K562 (cell line): ENCODE results near the gene IMMP1L. TPM values are rescaled to one million over a fixed set of nuclear protein-coding genes. Genes with fewer than 3 reads are reported as not detected.

ENCODE experiments used
- ATAC-seq: fragments of 200-7000 bp; cut with Tn5 transposase; 3 replicates; pipeline ENCODE4 v1.9.1; 2020; ENCODE audit warnings: moderate library complexity
- BruUV-seq: library from RNA; stranded (reverse); fragments of 400-500 nt; replicated peaks from 2 replicates; lab custom pipeline; 2021; lab: Mats Ljungman, UMichigan
- CTCF ChIA-PET: fragments of 300-600 bp; formaldehyde crosslinking; extraction: SDS; loops from one replicate; lab custom pipeline; 2021; ENCODE audit warnings: low intra/inter-chr PET ratio; lab: Yijun Ruan, JAX
- POLR2A ChIA-PET: fragments of 300-600, 350-650 bp; sonication (Branson Sonifier 250); formaldehyde crosslinking; extraction: SDS; loops from one replicate; lab custom pipeline; 2021; ENCODE audit warnings: antibody characterized with exemption, inconsistent platforms; lab: Yijun Ruan, JAX
- DNase-seq, 4 experiments: peaks; one replicate each; pipeline versions ENCODE4 v3.0.0 to v3.0.0-alpha.2; 2011 to 2018; ENCODE audit warnings: low spot score in 3 of 4, mixed read lengths in 3 of 4; ENCODE audit errors: extremely low read depth in 1 of 4
- FAIRE-seq: peaks from 2 replicates; lab custom pipeline; 2011; peaks lifted over from hg19 to GRCh38; lab: Jason Lieb, UNC
- H2AFZ ChIP-seq: 2 replicates; pipeline ENCODE4 v1.6.0; 2011; ENCODE audit warnings: low read depth, low read length, control low read depth, inconsistent platforms
- H3K27ac ChIP-seq: fragments of 200-600 bp; 3 replicates; pipeline ENCODE4 v1.8.0; 2011; ENCODE audit warnings: low read depth, mild to moderate bottlenecking, control low read depth, inconsistent platforms, low read length, moderate library complexity, mixed read lengths; ENCODE audit errors: extremely low read depth
- H3K27me3 ChIP-seq, 2 experiments: fragments of 300-600 bp in 1 of 2; 2 replicates in 1 of 2; 3 replicates in 1 of 2; pipeline versions ENCODE4 v1.6.0 to v1.8.0; 2011; ENCODE audit warnings: inconsistent platforms in 2 of 2, low read length in 2 of 2, mild to moderate bottlenecking in 1 of 2, mixed read lengths in 1 of 2, moderate library complexity in 1 of 2; ENCODE audit not compliant: control insufficient read depth in 2 of 2, insufficient read depth in 2 of 2
- H3K36me3 ChIP-seq: fragments of 300-600 bp; 3 replicates; pipeline ENCODE4 v1.8.0; 2011; ENCODE audit warnings: mild to moderate bottlenecking, low read length, inconsistent platforms; ENCODE audit not compliant: control insufficient read depth, insufficient read depth
- H3K4me1 ChIP-seq, 2 experiments: fragments of 200-600 bp in 1 of 2; replicated peaks in 1 of 2; 2 replicates in 1 of 2; 3 replicates in 1 of 2; pipeline versions ENCODE4 v1.5.1 to v1.8.0; 2011; ENCODE audit warnings: inconsistent platforms in 2 of 2, low read length in 2 of 2, mild to moderate bottlenecking in 1 of 2, mixed read lengths in 1 of 2, moderate library complexity in 1 of 2; ENCODE audit not compliant: control insufficient read depth in 2 of 2, insufficient read depth in 2 of 2
- H3K4me2 ChIP-seq: 2 replicates; pipeline ENCODE4 v1.6.1; 2011; ENCODE audit warnings: low read length, control low read depth, inconsistent platforms, mixed read lengths; ENCODE audit not compliant: insufficient read depth
- H3K4me3 ChIP-seq: fragments of 200-600 bp; sonication (generic), shearing (Covaris generic); 2 replicates; pipeline ENCODE4 v1.5.1; 2016; ENCODE audit warnings: control low read depth, inconsistent platforms
- H3K79me2 ChIP-seq: fragments of 200-600 bp; 3 replicates; pipeline ENCODE4 v1.8.0; 2011; ENCODE audit warnings: low read length, inconsistent platforms; ENCODE audit not compliant: control insufficient read depth, insufficient read depth
- H3K9ac ChIP-seq, 2 experiments: 2 replicates each; pipeline versions ENCODE4 v1.6.0 to v1.6.1; 2011; ENCODE audit warnings: low read depth in 2 of 2, low read length in 2 of 2, control low read depth in 1 of 2, inconsistent platforms in 1 of 2, mild to moderate bottlenecking in 1 of 2, mixed read lengths in 1 of 2; ENCODE audit not compliant: insufficient read depth in 1 of 2
- H3K9me1 ChIP-seq: one replicate; pipeline ENCODE4 v1.6.0; 2011; ENCODE audit warnings: inconsistent platforms, mild to moderate bottlenecking, low read length, moderate library complexity; ENCODE audit not compliant: control insufficient read depth, insufficient read depth
- H3K9me3 ChIP-seq: replicated peaks from 2 replicates; pipeline ENCODE4 v1.5.1; 2011; ENCODE audit warnings: low read depth, low read length, inconsistent platforms; ENCODE audit not compliant: control insufficient read depth, insufficient read depth
- H4K20me1 ChIP-seq: replicated peaks from 2 replicates; pipeline ENCODE4 v1.6.1; 2011; ENCODE audit warnings: low read length, inconsistent platforms, mixed read lengths; ENCODE audit not compliant: control insufficient read depth, insufficient read depth
- CBX3 ChIP-seq, 2 experiments: IDR thresholded peaks; 1 replicate in 1 of 2; 2 replicates in 1 of 2; pipeline ENCODE4 v1.6.1; 2012; ENCODE audit warnings: inconsistent platforms in 2 of 2, low read length in 2 of 2, borderline replicate concordance in 1 of 2, control low read depth in 1 of 2
- CBX5 ChIP-seq: IDR thresholded peaks from 2 replicates; pipeline ENCODE4 v1.6.1; 2014; ENCODE audit warnings: low read depth, borderline replicate concordance
- CTBP1 ChIP-seq: fragments of 450-650 bp; IDR thresholded peaks from 2 replicates; pipeline ENCODE4 v1.6.1; 2016; ENCODE audit warnings: borderline replicate concordance
- NUFIP1 ChIP-seq: fragments of 450-650 bp; IDR thresholded peaks from 2 replicates; pipeline ENCODE4 v1.6.1; 2018; ENCODE audit not compliant: partially characterized antibody
- PTTG1 ChIP-seq: fragments of 450-650 bp; IDR thresholded peaks from 2 replicates; pipeline ENCODE4 v1.6.1; 2016; ENCODE audit warnings: low read depth, mild to moderate bottlenecking, missing genetic modification characterization, missing compliant biosample characterization
- RBM25 ChIP-seq: fragments of 200-400 bp; formaldehyde crosslinking; IDR thresholded peaks from 2 replicates; pipeline ENCODE4 v1.6.1; 2018; ENCODE audit warnings: low read length, low read depth, moderate library complexity; ENCODE audit not compliant: severe bottlenecking
- ZFP30 ChIP-seq: fragments of 250-450 bp; sonication (Bioruptor Pico); IDR thresholded peaks from 2 replicates; pipeline ENCODE4 v1.8.0; 2022; ENCODE audit warnings: moderate library complexity, mild to moderate bottlenecking, inconsistent platforms, borderline replicate concordance
- ZNF445 ChIP-seq: fragments of 250-450 bp; sonication (Bioruptor Pico); IDR thresholded peaks from 2 replicates; pipeline ENCODE4 v1.4.0; 2020; ENCODE audit warnings: low read depth, mild to moderate bottlenecking, moderate library complexity
- in situ Hi-C: fragments of 300-500 bp; cut with MboI; formaldehyde crosslinking; loops from 4 replicates; pipeline ENCODE4 v1.15.0; 2018; ENCODE audit warnings: inconsistent platforms, mixed read lengths
- intact Hi-C: fragments of 100-400 bp; cut with micrococcal nuclease; formaldehyde crosslinking; loops from 2 replicates; pipeline ENCODE4 v1.14.2; 2022
- polyA plus RNA-seq, 8 experiments: library from polyadenylated mRNA; depleted of rRNA in 4 of 8; stranded (reverse) in 5 of 8; unstranded in 3 of 8; fragments of >200 nt; fragmentation: Nextera tagmentation in 2 of 8; fragmentation: Illumina TruSeq in 1 of 8; extraction: Ambion mirVana in 2 of 8; extraction: Trizol in 1 of 8; gene quantifications; 2 replicates each; pipeline versions ENCODE4 v1.2.1 to v1.2.3, GENCODE V29; 2011 to 2014; ENCODE audit warnings: inconsistent platforms in 1 of 8, missing spikeins in 1 of 8
- total RNA-seq, 7 experiments: library from RNA; depleted of rRNA in 6 of 7; stranded (reverse); fragments of >200 nt in 6 of 7; fragmentation: Illumina TruSeq in 2 of 7; extraction: Trizol in 2 of 7; gene quantifications; 2 replicates each; pipeline versions ENCODE4 v1.2.1 to v1.2.3, GENCODE V29; 2011 to 2021; ENCODE audit warnings: low replicate concordance in 1 of 7

IMMP1L gene
- total and polyA plus RNA-seq, 9 of the 15 experiments (the other 6 are each of a cell fraction or from before 2014, with no cell fraction given): 56.0 to 245 (median 169) TPM

- Histone ChIP-seq H3K27me3 (no peaks in the 10 kb centered on the region), H3K4me3 (no peak overlapping the region), H3K36me3 (peaks cover 20% of the 10 kb centered on the region), H3K79me2 (no peaks in the 10 kb centered on the region), H4K20me1 (no peaks in the 10 kb centered on the region), H3K9me1 (no peaks in the 10 kb centered on the region), H3K4me2 (no peak overlapping the region), H3K9me3 (no peaks in the 10 kb centered on the region; the same call in none of the 2 replicates), H3K4me1 (no peaks in the 10 kb centered on the region), H3K9ac (no peak overlapping the region), H3K27ac (no peak overlapping the region), H2AFZ (no peak overlapping the region)
- TF ChIP-seq NUFIP1 (no peak), CBX5 (no peak), RBM25 (peak; percentile 35), CTBP1 (no peak), PTTG1 (tag) (no peak), CBX3 (IDR thresholded peaks at IDR 0.05; ENCODE audit: borderline replicate concordance in 1 of 2, low read length in 2 of 2) (0 out of 3 replicates have a peak, but pooled peaks of 1 of the 2 experiments have one; percentile 45), ZNF445 (CRISPR knock-in tag) (no peak), ZFP30 (CRISPR knock-in tag) (peak; percentile 58; the same call in 1 of the 2 replicates)
- FAIRE-seq (no peak), ATAC-seq (no peak), DNase-seq (no peak)
- in situ Hi-C loops: no loop called here
- intact Hi-C loops: no loop called here
- POLR2A ChIA-PET: no interaction called here
- BruUV-seq: no TSS peak
- CTCF ChIA-PET: no interaction called here
Measured at GRCh38 chr11:31542862-31543261, 33.4 kb upstream of the IMMP1L start.
